IPS-20b (cell line): Measurements from ENCODE around the gene PSMA4.

Source experiments
- H3K27ac ChIP-seq: one replicate; pipeline ENCODE4 v1.5.1; 2013; ENCODE audit warnings: low read length
- H3K27me3 ChIP-seq: 2 replicates; pipeline ENCODE4 v1.6.1; 2013; ENCODE audit warnings: mild to moderate bottlenecking, low read length, inconsistent platforms; ENCODE audit not compliant: insufficient read depth
- H3K36me3 ChIP-seq: 2 replicates; pipeline ENCODE4 v1.6.1; 2013; ENCODE audit warnings: low read depth, mild to moderate bottlenecking, inconsistent platforms, low read length, moderate library complexity; ENCODE audit not compliant: insufficient read depth
- H3K4me1 ChIP-seq: 2 replicates; pipeline ENCODE4 v1.6.1; 2013; ENCODE audit warnings: mild to moderate bottlenecking, control low read depth, inconsistent platforms, low read length, moderate library complexity; ENCODE audit not compliant: insufficient read depth
- H3K4me3 ChIP-seq: 2 replicates; pipeline ENCODE4 v1.5.1; 2013; ENCODE audit warnings: mild to moderate bottlenecking, low read length, inconsistent platforms
- H3K9ac ChIP-seq: 2 replicates; pipeline ENCODE4 v1.6.1; 2013; ENCODE audit warnings: low read depth, mild to moderate bottlenecking, inconsistent platforms, low read length, moderate library complexity
- H3K9me3 ChIP-seq: 2 replicates; pipeline ENCODE4 v1.6.1; 2013; ENCODE audit warnings: mild to moderate bottlenecking, low read depth, low read length, inconsistent platforms; ENCODE audit not compliant: insufficient read depth

PSMA4 gene

DNA sequence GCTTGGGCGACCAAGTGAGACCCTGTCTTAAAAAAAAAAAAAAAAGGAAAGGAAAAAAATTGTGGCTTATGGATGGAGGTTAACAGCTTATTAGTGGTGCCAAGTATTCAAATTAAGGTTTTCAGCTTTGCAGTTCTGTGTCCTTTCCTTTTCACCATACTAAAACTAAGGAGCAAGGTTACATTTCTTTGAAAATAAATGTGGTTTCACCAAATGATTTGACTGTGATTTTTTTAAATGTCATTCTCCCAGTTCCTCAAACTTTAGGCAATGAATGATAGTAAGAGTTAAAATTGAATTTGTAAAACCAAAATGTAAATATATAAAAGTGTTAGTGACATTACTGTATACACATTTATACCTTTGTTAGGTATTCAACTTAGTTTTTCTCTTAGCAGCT is 34.7 kb downstream of the PSMA4 start:
- Histone ChIP-seq H3K4me1 (no peaks in the 10 kb centered on the region), H3K9me3 (no peaks in the 10 kb centered on the region), H3K27ac (no peak overlapping the region)

DNA sequence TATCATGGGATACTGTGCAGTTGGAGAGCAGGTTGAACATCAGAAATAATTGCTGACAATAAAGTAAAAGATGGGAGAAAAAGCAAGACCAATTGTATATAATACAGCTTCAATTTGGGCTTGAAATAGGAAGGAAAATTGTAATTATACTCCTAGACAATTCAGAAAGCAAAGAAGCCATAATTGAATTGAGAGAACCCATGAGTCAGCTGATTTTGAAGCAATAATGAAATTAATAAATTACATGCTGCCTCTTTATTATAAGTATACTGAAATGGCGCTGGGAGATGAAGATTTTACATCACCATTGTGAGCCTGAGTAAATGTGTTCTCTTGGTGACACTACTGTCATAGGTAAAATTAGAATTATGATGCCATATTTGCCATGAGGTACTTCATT is 57.3 kb downstream of the PSMA4 start:
- H3K4me1 ChIP-seq, result no peaks in the 10 kb centered on the region
- peaks cover 28% of the 10 kb centered on the region for H3K36me3 ChIP-seq
- no peak overlapping the region for H3K9ac ChIP-seq
- no peak overlapping the region for H3K4me3 ChIP-seq
- no peak overlapping the region for H3K27ac ChIP-seq
- H3K27me3 ChIP-seq, result no peaks in the 10 kb centered on the region
- no peaks in the 10 kb centered on the region for H3K9me3 ChIP-seq

More for the DNA sequence above, 34.7 kb downstream of the PSMA4 start:
- H3K4me3 ChIP-seq, result no peak overlapping the region
- H3K9ac ChIP-seq, result no peak overlapping the region
- no peaks in the 10 kb centered on the region for H3K36me3 ChIP-seq
- no peaks in the 10 kb centered on the region for H3K27me3 ChIP-seq

DNA sequence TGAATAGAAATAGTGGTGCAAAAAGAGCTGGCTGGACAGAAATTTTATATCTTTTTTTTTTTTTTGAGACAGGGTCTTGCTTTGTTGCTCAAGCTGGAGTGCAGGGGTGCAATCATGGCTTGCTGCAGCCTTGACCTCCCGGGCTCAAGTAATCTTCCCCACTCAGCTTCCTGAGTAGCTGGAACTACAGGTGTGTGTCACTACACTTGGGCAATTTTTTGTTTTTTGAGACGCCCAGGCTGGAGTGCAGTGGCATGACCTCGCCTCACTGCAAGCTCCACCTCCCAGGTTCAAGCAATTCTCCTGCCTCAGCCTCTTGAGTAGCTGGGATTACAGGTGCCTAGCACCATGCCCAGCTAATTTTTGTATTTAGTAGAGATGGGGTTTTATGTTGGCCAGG is 58.1 kb downstream of the PSMA4 start:
- Histone ChIP-seq H3K4me3 (no peak overlapping the region), H3K27ac (no peak overlapping the region), H3K9ac (no peak overlapping the region), H3K27me3 (no peaks in the 10 kb centered on the region), H3K36me3 (peaks cover 22% of the 10 kb centered on the region), H3K9me3 (no peaks in the 10 kb centered on the region), H3K4me1 (no peaks in the 10 kb centered on the region)

DNA sequence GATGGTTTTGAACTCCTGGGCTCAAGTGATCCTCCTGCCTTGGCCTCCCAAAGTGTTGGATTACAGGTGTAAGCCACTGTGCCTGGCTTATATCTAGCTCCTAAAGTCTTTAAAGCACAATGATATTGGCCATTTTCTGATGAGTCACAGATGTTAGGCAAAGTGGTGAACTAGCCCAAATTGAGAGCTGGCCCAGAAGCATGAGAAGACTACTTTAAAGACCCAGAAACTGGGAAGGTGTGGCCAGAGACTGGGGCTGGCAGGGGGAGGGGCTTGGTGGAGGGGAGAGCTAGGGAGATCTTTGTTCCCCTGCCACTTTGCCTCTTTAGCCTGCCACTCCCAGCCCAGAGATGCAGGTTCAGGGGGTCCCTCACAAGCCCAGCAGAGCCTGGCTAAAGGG is 58.9 kb downstream of the PSMA4 start:
- H3K27ac ChIP-seq, result no peak overlapping the region
- no peaks in the 10 kb centered on the region for H3K27me3 ChIP-seq
- H3K36me3 ChIP-seq, result peaks cover 13% of the 10 kb centered on the region
- no peak overlapping the region for H3K4me3 ChIP-seq
- H3K9me3 ChIP-seq, result no peaks in the 10 kb centered on the region
- H3K9ac ChIP-seq, result no peak overlapping the region
- H3K4me1 ChIP-seq, result no peaks in the 10 kb centered on the region
